WTC11 (cell line): ENCODE results near the gene NACC2. TPM values are rescaled to one million over a fixed set of nuclear protein-coding genes. Genes with fewer than 3 reads are reported as not detected.

Experiments
- ATAC-seq: fragments of 200-7000 bp; cut with Tn5 transposase; 2 replicates; pipeline ENCODE4 v1.10.0; 2021; ENCODE audit warnings: mild to moderate bottlenecking, moderate library complexity
- CTCF ChIA-PET: fragments of 300-600 bp; sonication (Branson Sonifier 250); formaldehyde crosslinking; loops from one replicate; lab custom pipeline; 2021; ENCODE audit warnings: antibody characterized with exemption; lab: Charles Lee
- POLR2A ChIA-PET: fragments of 350-600 bp; sonication (Branson Sonifier 250); formaldehyde crosslinking; loops from one replicate; lab custom pipeline; 2021; ENCODE audit warnings: antibody characterized with exemption; lab: Charles Lee
- DNase-seq: peaks from one replicate; pipeline ENCODE4 v3.0.0; 2021; ENCODE audit warnings: low spot score
- H3K27ac Mint-ChIP-seq: 2 replicates; pipeline ENCODE4 v1.8.0; 2021; ENCODE audit warnings: mixed read lengths
- H3K27me3 Mint-ChIP-seq: 2 replicates; pipeline ENCODE4 v1.8.0; 2021; ENCODE audit warnings: low read depth, mild to moderate bottlenecking, moderate library complexity, mixed read lengths
- H3K36me3 Mint-ChIP-seq: 2 replicates; pipeline ENCODE4 v1.8.0; 2021; ENCODE audit warnings: mixed read lengths
- H3K4me1 Mint-ChIP-seq: 2 replicates; pipeline ENCODE4 v1.8.0; 2022; ENCODE audit warnings: mixed read lengths
- H3K4me3 Mint-ChIP-seq: 2 replicates; pipeline ENCODE4 v1.8.0; 2021; ENCODE audit warnings: mild to moderate bottlenecking, moderate library complexity, mixed read lengths
- H3K9me3 Mint-ChIP-seq: 2 replicates; pipeline ENCODE4 v1.8.0; 2021; ENCODE audit warnings: mixed read lengths
- MYBL2 ChIP-seq: sonication (generic); formaldehyde crosslinking; IDR thresholded peaks from 2 replicates; pipeline ENCODE4 v1.8.1; 2023; ENCODE audit warnings: mild to moderate bottlenecking, moderate library complexity, missing genetic modification reagents
- PRRX2 ChIP-seq: fragments of 250-450 bp; sonication (Bioruptor Pico); IDR thresholded peaks from 2 replicates; pipeline ENCODE4 v1.8.0; 2021; ENCODE audit warnings: mild to moderate bottlenecking
- SOX15 ChIP-seq: fragments of 250-450 bp; sonication (Bioruptor Pico); IDR thresholded peaks from 2 replicates; pipeline ENCODE4 v1.9.0; 2021; ENCODE audit warnings: mild to moderate bottlenecking
- ZNF219 ChIP-seq: sonication (generic); formaldehyde crosslinking; IDR thresholded peaks from 2 replicates; pipeline ENCODE4 v1.8.0; 2023; ENCODE audit warnings: missing genetic modification reagents, mild to moderate bottlenecking, borderline replicate concordance
- ZNF232 ChIP-seq: sonication (generic); formaldehyde crosslinking; IDR thresholded peaks from 2 replicates; pipeline ENCODE4 v1.8.0; 2022; ENCODE audit warnings: mild to moderate bottlenecking, missing genetic modification reagents
- ZNF423 ChIP-seq: fragments of 250-450 bp; sonication (Bioruptor Pico); IDR thresholded peaks from 2 replicates; pipeline ENCODE4 v2.1.2; 2022; ENCODE audit warnings: mild to moderate bottlenecking, moderate library complexity
- ZNF671 ChIP-seq: fragments of 250-450 bp; sonication (Bioruptor Pico); IDR thresholded peaks from 2 replicates; pipeline ENCODE4 v1.8.0; 2021; ENCODE audit warnings: mild to moderate bottlenecking
- total RNA-seq: library from RNA; stranded (reverse); gene quantifications from 3 replicates; pipeline ENCODE4 v1.2.3, GENCODE V29; 2021
- TF ChIP-seq, protein P1 (sequence below): sonication (generic); formaldehyde crosslinking; IDR thresholded peaks from 2 replicates; pipeline ENCODE4 v1.8.1; 2022; ENCODE audit warnings: missing genetic modification reagents, borderline replicate concordance
- TF ChIP-seq, protein P2 (sequence below): sonication (generic); formaldehyde crosslinking; IDR thresholded peaks from 2 replicates; pipeline ENCODE4 v1.8.0; 2022; ENCODE audit warnings: mild to moderate bottlenecking, missing genetic modification reagents
- TF ChIP-seq, protein P3 (sequence below): sonication (generic); formaldehyde crosslinking; IDR thresholded peaks from 2 replicates; pipeline ENCODE4 v1.8.0; 2022; ENCODE audit warnings: mild to moderate bottlenecking, missing genetic modification reagents
- TF ChIP-seq, protein P4 (sequence below): fragments of 250-450 bp; sonication (Bioruptor Pico); IDR thresholded peaks from 2 replicates; pipeline ENCODE4 v1.9.0; 2021; ENCODE audit warnings: mild to moderate bottlenecking
- TF ChIP-seq, protein P5 (sequence below): sonication (generic); formaldehyde crosslinking; IDR thresholded peaks from 2 replicates; pipeline ENCODE4 v1.8.1; 2023; ENCODE audit warnings: mild to moderate bottlenecking, missing genetic modification reagents
- TF ChIP-seq, protein P6 (sequence below): sonication (generic); formaldehyde crosslinking; IDR thresholded peaks from 2 replicates; pipeline ENCODE4 v1.8.1; 2023; ENCODE audit warnings: mild to moderate bottlenecking, moderate library complexity, missing genetic modification reagents
- TF ChIP-seq, protein P7 (sequence below): sonication (generic); formaldehyde crosslinking; IDR thresholded peaks from 2 replicates; pipeline ENCODE4 v1.8.1; 2023; ENCODE audit warnings: mild to moderate bottlenecking, missing genetic modification reagents, moderate library complexity

NACC2 gene
- total RNA-seq, 1 experiment from 2014 or later: 17.1 TPM

DNA sequence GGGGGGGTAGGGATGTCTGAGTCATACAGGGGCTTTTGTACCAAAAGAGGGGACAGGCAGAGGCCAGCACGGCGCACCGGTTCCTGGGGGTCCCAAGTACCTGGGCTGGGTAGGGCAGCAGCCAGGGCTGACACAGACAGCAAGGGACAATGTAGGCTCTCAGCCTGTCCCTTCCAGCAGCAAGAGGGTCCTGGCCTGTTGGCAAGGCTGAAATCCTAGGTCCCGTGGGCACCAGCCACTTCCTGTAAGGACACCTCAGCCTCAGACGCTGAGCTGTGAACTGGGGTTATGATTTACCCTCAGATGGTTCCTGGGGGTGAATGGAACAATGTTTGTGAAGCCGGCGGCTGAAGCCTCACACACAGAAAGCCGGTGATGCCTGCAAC lies 41.3 kb downstream of the NACC2 start:
- H3K9me3 Mint-ChIP-seq: no peaks in the 10 kb centered on the region
- POLR2A ChIA-PET: no interaction called here
- TF ChIP-seq, protein P1, sequence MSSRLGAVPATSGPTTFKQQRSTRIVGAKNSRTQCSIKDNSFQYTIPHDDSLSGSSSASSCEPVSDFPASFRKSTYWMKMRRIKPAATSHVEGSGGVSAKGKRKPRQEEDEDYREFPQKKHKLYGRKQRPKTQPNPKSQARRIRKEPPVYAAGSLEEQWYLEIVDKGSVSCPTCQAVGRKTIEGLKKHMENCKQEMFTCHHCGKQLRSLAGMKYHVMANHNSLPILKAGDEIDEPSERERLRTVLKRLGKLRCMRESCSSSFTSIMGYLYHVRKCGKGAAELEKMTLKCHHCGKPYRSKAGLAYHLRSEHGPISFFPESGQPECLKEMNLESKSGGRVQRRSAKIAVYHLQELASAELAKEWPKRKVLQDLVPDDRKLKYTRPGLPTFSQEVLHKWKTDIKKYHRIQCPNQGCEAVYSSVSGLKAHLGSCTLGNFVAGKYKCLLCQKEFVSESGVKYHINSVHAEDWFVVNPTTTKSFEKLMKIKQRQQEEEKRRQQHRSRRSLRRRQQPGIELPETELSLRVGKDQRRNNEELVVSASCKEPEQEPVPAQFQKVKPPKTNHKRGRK (CRISPR knock-in tag): no peak
- TF ChIP-seq PRRX2 (CRISPR knock-in tag) (no peak), MYBL2 (CRISPR knock-in tag) (no peak), ZNF219 (CRISPR knock-in tag) (no peak)
- TF ChIP-seq, protein P2, sequence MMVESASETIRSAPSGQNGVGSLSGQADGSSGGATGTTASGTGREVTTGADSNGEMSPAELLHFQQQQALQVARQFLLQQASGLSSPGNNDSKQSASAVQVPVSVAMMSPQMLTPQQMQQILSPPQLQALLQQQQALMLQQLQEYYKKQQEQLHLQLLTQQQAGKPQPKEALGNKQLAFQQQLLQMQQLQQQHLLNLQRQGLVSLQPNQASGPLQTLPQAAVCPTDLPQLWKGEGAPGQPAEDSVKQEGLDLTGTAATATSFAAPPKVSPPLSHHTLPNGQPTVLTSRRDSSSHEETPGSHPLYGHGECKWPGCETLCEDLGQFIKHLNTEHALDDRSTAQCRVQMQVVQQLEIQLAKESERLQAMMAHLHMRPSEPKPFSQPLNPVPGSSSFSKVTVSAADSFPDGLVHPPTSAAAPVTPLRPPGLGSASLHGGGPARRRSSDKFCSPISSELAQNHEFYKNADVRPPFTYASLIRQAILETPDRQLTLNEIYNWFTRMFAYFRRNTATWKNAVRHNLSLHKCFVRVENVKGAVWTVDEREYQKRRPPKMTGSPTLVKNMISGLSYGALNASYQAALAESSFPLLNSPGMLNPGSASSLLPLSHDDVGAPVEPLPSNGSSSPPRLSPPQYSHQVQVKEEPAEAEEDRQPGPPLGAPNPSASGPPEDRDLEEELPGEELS (CRISPR knock-in tag): no peak
- TF ChIP-seq, protein P3, sequence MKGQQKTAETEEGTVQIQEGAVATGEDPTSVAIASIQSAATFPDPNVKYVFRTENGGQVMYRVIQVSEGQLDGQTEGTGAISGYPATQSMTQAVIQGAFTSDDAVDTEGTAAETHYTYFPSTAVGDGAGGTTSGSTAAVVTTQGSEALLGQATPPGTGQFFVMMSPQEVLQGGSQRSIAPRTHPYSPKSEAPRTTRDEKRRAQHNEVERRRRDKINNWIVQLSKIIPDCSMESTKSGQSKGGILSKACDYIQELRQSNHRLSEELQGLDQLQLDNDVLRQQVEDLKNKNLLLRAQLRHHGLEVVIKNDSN (CRISPR knock-in tag): no peak
- TF ChIP-seq, protein P4, sequence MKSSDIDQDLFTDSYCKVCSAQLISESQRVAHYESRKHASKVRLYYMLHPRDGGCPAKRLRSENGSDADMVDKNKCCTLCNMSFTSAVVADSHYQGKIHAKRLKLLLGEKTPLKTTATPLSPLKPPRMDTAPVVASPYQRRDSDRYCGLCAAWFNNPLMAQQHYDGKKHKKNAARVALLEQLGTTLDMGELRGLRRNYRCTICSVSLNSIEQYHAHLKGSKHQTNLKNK (CRISPR knock-in tag): no peak
- TF ChIP-seq, protein P5, sequence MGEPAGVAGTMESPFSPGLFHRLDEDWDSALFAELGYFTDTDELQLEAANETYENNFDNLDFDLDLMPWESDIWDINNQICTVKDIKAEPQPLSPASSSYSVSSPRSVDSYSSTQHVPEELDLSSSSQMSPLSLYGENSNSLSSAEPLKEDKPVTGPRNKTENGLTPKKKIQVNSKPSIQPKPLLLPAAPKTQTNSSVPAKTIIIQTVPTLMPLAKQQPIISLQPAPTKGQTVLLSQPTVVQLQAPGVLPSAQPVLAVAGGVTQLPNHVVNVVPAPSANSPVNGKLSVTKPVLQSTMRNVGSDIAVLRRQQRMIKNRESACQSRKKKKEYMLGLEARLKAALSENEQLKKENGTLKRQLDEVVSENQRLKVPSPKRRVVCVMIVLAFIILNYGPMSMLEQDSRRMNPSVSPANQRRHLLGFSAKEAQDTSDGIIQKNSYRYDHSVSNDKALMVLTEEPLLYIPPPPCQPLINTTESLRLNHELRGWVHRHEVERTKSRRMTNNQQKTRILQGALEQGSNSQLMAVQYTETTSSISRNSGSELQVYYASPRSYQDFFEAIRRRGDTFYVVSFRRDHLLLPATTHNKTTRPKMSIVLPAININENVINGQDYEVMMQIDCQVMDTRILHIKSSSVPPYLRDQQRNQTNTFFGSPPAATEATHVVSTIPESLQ (CRISPR knock-in tag): no peak
- H3K27me3 Mint-ChIP-seq: no peaks in the 10 kb centered on the region
- ATAC-seq (no peak), DNase-seq (no peak)
- no peak overlapping the region for H3K4me3 Mint-ChIP-seq
- H3K36me3 Mint-ChIP-seq: no peaks in the 10 kb centered on the region
- CTCF ChIA-PET: interaction anchor here (0.8 to 2.2 kb wide), 5 partner anchors 36 to 173 kb away, joined by 3 to 7 read pairs (median 3); no protein-coding TSS in a partner anchor
- H3K27ac Mint-ChIP-seq: no peak overlapping the region
- H3K4me1 Mint-ChIP-seq: peaks cover 41% of the 10 kb centered on the region

DNA sequence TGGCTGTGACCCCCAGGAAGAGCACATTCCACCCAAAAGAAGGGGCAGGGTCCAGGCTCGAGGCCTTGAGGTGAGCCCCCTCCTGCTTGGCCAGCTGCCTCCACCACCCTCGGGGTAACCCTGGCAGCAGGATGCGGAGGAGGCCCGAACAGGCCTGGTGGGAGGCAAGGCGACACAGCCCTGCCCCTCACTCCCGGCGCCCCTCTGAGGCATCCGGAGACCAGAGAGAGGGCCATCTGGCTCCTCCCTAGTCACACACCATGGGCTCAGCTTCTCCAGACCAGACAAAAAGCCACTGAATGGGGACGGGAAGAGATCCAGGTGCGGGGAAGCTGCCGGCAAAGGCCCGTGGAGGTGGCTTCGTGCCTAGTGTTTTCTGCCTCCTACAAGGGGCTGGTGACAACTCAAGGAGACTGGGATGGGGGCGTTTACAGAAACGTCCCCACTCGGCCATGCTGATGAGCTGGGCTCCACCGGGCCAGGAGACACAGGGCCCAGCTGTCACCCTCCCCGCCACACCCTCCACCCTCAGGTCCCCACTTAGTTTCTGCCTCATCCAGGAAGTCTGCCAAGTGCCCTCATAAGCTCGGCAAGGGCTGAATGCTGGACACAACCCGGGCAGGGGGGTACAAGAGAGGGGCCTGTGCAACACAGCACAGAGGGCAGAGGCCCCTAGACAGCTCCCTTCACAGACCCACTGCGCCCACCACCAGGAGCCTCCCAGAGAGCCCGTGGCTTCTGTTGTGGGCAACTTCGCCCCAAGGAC lies 41.9 kb downstream of the NACC2 start:
- Mint-ChIP-seq H3K4me1 (peaks cover 40% of the 10 kb centered on the region), H3K27ac (peak overlapping the region; percentile 60; the same call in 1 of the 2 replicates), H3K9me3 (no peaks in the 10 kb centered on the region), H3K4me3 (peak overlapping the region; percentile 22; the same call in 1 of the 2 replicates), H3K27me3 (no peaks in the 10 kb centered on the region), H3K36me3 (no peaks in the 10 kb centered on the region)
- TF ChIP-seq, protein P6, sequence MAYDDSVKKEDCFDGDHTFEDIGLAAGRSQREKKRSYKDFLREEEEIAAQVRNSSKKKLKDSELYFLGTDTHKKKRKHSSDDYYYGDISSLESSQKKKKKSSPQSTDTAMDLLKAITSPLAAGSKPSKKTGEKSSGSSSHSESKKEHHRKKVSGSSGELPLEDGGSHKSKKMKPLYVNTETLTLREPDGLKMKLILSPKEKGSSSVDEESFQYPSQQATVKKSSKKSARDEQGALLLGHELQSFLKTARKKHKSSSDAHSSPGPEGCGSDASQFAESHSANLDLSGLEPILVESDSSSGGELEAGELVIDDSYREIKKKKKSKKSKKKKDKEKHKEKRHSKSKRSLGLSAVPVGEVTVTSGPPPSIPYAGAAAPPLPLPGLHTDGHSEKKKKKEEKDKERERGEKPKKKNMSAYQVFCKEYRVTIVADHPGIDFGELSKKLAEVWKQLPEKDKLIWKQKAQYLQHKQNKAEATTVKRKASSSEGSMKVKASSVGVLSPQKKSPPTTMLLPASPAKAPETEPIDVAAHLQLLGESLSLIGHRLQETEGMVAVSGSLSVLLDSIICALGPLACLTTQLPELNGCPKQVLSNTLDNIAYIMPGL (CRISPR knock-in tag): 0 out of 2 replicates have a peak, but pooled peaks have one; percentile 7
- no peak for TF ChIP-seq ZNF671 (CRISPR knock-in tag)
- ChIA-PET CTCF (interaction anchor here (0.9 to 2.3 kb wide), 6 partner anchors 37 to 174 kb away, joined by 3 to 13 read pairs (median 4); no protein-coding TSS in a partner anchor), POLR2A (no interaction called here)
- DNase-seq (no peak), ATAC-seq (peak; percentile 2; the same call in 1 of the 2 replicates)

DNA sequence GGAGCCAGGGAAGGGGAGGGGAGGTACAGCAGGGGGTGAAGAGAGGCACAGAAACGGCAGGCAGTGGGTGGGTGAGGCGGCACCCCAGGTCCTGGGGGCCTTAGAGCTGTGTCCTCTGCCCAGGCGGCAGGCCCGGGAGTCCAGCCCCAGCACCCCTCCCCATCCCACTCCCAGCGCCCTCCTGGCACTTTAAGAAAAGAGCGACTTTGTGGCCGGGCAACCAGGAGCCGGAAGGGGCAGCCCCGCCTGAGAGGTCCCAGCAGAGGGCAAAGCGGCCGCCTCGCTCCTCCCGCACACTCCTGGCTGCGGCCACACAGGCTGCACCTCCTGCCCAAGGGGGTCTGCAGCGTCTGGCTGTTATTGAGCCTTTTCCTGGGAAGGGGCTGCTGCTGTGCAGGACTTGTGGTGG lies 42.6 kb downstream of the NACC2 start:
- Mint-ChIP-seq H3K9me3 (no peaks in the 10 kb centered on the region), H3K27ac (no peak overlapping the region), H3K27me3 (no peaks in the 10 kb centered on the region)
- DNase-seq: no peak
- POLR2A ChIA-PET: interaction anchor here (0.6 to 1.0 kb wide), 2 partner anchors 39 to 62 kb away, joined by 3 read pairs; no protein-coding TSS in a partner anchor
- TF ChIP-seq ZNF423 (CRISPR knock-in tag): no peak
- TF ChIP-seq, protein P7, sequence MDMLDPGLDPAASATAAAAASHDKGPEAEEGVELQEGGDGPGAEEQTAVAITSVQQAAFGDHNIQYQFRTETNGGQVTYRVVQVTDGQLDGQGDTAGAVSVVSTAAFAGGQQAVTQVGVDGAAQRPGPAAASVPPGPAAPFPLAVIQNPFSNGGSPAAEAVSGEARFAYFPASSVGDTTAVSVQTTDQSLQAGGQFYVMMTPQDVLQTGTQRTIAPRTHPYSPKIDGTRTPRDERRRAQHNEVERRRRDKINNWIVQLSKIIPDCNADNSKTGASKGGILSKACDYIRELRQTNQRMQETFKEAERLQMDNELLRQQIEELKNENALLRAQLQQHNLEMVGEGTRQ (CRISPR knock-in tag): no peak
- TF ChIP-seq ZNF232: no peak
- no peak for TF ChIP-seq MYBL2 (CRISPR knock-in tag)
- TF ChIP-seq SOX15 (CRISPR knock-in tag): no peak
- TF ChIP-seq, all 79 proteins: peak for 0
- CTCF ChIA-PET: interaction anchor here (0.9 to 2.3 kb wide), 6 partner anchors 33 to 86 kb away, joined by 3 to 13 read pairs (median 4); no protein-coding TSS in a partner anchor
- Mint-ChIP-seq H3K4me1 (peaks cover 34% of the 10 kb centered on the region), H3K4me3 (no peak overlapping the region), H3K36me3 (no peaks in the 10 kb centered on the region)
- ATAC-seq: peak; percentile 8
